Measurements from ENCODE around the gene CRYAA.
"Not testable (repeated sequence)": the region's sequence is repeated elsewhere in the genome, so short reads cannot be mapped to it uniquely, and the experiment has no call there.

DNA sequence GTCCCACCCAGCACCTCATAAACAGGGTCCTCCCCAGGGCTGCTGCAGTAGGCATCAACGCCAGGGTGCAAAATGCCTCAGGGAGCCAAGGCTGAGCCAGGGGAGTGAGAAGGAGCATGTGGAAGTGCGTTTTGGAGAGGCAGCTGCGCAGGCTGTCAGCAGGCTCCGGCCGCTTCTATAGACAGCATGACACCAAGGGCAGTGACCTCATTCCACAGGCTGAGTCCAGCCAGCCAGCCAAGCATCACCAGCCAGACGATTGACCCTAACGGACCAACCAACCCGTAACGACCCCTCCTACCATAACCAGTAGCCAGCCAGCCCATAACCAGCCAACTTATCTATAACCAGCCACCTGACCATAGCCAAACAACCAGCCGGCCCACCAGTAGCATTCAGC is 1.1 kb downstream of the CRYAA start:
- not testable (repeated sequence) for TF ChIP-seq CTCF, POLR2A (IDR thresholded peaks at IDR 0.05)
